IMR-90 (cell line): ENCODE results near the gene GABARAPL2.

Experiments
- BHLHE40 ChIP-seq: fragments of 150-350 bp; IDR thresholded peaks from 2 replicates; pipeline ENCODE4 v1.6.1; 2016; ENCODE audit warnings: mild to moderate bottlenecking, low read depth, low read length
- CEBPB ChIP-seq: IDR thresholded peaks from 2 replicates; pipeline ENCODE4 v1.6.1; 2012; ENCODE audit warnings: low read depth, low read length, improper control_type of control experiment
- CTCF ChIP-seq: conservative IDR thresholded peaks from 2 replicates; pipeline ENCODE4 v1.5.1; 2012; ENCODE audit warnings: mild to moderate bottlenecking, low read depth, low read length, improper control_type of control experiment
- ELK1 ChIP-seq: fragments of 150-350 bp; IDR thresholded peaks from 2 replicates; pipeline ENCODE4 v1.6.1; 2016; ENCODE audit warnings: low read depth, mild to moderate bottlenecking, low read length, moderate library complexity, borderline replicate concordance
- MAZ ChIP-seq: IDR thresholded peaks from 2 replicates; pipeline ENCODE4 v1.6.1; 2012; ENCODE audit warnings: low read depth, mild to moderate bottlenecking, low read length, improper control_type of control experiment, moderate library complexity, borderline replicate concordance
- MXI1 ChIP-seq: IDR thresholded peaks from 2 replicates; pipeline ENCODE4 v1.6.1; 2012; ENCODE audit warnings: low read depth, mild to moderate bottlenecking, low read length, moderate library complexity, borderline replicate concordance
- POLR2A ChIP-seq: IDR thresholded peaks from 2 replicates; pipeline ENCODE4 v1.6.1; 2012; ENCODE audit warnings: mild to moderate bottlenecking, low read depth, low read length
- RAD21 ChIP-seq: IDR thresholded peaks from 2 replicates; pipeline ENCODE4 v1.6.1; 2012; ENCODE audit warnings: low read length, improper control_type of control experiment
- RCOR1 ChIP-seq: IDR thresholded peaks from 2 replicates; pipeline ENCODE4 v1.6.1; 2012; ENCODE audit warnings: mild to moderate bottlenecking, low read length, improper control_type of control experiment; ENCODE audit not compliant: insufficient replicate concordance
- RFX5 ChIP-seq: IDR thresholded peaks from 2 replicates; pipeline ENCODE4 v1.8.0; 2012; ENCODE audit warnings: low read depth, mild to moderate bottlenecking, low read length, moderate library complexity
- SMC3 ChIP-seq: fragments of 150-350 bp; IDR thresholded peaks from 2 replicates; pipeline ENCODE4 v1.6.1; 2016; ENCODE audit warnings: low read depth, mild to moderate bottlenecking, antibody characterized with exemption, low read length, moderate library complexity
- USF2 ChIP-seq: fragments of 150-350 bp; IDR thresholded peaks from 2 replicates; pipeline ENCODE4 v1.6.1; 2017; ENCODE audit warnings: mild to moderate bottlenecking, antibody characterized with exemption, low read length, low read depth

DNA sequence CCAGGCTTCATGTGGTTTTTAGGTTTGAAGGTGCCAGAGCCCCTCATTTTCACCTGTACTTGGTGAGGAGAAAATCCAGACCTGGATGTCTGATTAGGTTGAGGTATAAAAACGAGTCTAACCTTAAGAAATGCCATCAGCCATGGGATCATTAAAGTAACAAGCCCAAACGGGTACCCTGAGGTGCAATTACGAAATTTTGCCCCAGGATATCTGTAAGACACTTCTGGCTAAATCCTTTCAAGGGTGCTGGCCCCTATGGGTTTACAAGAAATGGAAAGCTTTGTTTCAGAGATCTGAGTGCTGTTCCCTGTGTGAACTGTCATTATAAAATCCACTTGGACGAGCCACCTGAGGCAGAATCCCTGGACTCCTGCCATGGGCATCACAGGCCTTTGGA, 37.1 kb downstream of the GABARAPL2 start:
- TF ChIP-seq CTCF (no peak), USF2 (no peak), POLR2A (no peak), RCOR1 (no peak), MAZ (no peak), RAD21 (no peak), BHLHE40 (no peak), SMC3 (no peak), ELK1 (no peak), RFX5 (no peak), MXI1 (no peak), CEBPB (no peak)
